SKM-1 treated with dmso at 0.1 percent for 144 hours (cell line): ENCODE data around the gene MIDN.

Source experiments
- DNase-seq: peaks from one replicate; lab custom pipeline; 2025; ENCODE audit not compliant: unreplicated experiment; lab: John Stamatoyannopoulos, UW

The MIDN gene

DNA sequence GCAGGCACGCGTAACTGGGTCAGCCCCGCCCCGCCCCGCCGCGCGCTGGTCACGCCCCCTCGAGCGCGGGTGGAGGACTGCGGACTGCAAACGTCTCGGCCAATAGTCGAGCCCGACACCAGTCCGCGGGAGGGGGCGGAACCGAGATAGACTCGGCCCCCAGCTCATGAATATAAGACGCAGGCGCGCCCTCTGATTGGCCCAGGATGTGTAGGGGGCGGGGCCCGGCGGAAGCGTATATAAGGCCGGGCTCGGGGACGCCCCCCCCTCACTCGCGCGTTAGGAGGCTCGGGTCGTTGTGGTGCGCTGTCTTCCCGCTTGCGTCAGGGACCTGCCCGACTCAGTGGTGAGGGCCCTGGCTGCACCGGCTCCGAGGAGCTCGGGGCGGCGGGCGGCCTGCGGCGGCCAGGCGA is 20.7 kb downstream of the MIDN start, which contains the start of gene CIRBP:
CIRBP (plus strand) TSS at position 268 of the 413 bp plus-strand sequence. CDS start 1,602 bp downstream, outside the sequence.
- peak; percentile 97 for DNase-seq

DNA sequence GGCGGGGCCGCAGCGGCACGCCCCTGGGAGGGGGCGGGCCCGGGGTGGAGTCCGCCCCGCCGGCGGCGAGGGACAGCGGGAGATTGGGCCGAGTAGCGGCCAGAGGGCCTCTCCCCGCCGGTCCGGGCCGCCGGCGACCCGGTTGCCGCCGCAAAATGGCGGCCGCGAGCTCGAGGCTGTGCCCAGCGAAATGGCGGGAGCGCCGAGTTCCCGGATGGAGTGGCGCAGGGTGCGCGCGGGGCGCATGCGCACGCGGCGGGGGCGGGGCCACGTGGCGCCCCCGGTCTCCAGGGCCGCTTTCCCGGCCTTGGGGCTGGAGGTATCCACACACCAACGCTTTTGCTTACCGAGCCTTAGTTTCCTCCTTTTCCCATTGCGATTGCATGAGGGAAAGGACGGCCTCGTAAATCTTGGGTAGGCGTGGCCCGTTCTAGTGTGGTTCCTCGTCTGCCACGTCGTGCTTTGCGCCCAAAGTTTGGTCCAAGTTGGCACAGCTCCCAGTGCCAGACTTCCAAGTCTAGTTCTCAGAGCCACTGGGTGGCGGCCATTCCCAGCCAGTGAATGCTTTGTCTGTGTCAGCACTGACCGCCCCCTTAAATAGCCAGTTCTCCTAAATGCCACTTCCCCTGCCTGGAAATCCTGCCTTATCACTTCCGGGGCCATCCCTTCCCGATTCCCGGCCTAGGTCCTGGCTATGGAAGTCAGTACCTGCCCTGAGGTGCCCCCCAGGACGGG is 21.3 kb downstream of the MIDN start:
- peak; percentile 54 for DNase-seq

DNA sequence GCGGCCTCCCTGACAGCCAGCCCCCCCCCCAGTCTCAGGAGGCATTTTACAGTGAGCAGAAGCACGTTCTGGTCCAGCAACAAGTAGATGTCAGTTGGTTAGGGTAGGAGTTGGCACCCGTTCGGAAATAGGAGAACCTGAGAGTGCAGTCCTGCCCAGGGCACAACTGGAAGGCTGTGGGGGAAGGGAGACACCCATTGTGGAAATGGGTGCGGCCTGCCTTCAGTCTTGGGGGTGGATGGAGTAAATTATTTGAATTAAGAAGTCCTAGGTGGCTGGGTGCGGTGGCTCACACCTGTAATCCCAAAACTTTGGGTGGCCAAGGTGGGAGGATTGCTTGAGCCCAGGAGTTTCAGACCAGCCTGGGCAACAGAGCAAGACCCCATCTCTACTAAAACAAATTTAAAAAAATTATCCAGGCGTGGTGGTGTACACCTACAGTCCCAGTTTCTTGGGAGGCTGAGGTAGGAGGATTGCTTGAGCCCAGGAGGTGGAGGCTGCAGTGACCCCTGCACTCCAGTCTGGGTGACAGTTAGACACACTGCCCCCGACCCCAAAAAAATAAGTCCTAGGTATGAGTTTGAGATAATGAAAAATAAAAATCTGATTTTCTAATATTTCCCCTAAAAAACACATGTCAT is 21.9 kb downstream of the MIDN start:
- DNase-seq, result no peak

DNA sequence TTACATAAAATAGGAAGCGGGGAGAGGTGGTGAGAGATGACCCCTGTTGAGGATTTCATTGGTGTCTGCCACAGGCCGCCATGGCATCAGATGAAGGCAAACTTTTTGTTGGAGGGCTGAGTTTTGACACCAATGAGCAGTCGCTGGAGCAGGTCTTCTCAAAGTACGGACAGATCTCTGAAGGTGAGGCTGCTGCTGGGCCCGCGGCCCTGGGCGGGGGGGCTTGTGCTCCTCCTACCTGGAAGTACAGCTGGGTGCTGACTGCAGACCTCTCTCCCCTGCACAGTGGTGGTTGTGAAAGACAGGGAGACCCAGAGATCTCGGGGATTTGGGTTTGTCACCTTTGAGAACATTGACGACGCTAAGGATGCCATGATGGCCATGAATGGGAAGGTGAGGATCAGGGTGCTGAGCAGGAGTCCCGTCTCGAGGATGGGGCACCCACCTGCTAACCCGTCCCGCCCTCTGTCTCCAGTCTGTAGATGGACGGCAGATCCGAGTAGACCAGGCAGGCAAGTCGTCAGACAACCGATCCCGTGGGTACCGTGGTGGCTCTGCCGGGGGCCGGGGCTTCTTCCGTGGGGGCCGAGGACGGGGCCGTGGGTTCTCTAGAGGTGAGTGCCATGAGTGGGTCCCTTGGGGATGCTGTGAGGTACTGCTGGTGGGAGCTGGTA is 22.6 kb downstream of the MIDN start:
- DNase-seq, result no peak

DNA sequence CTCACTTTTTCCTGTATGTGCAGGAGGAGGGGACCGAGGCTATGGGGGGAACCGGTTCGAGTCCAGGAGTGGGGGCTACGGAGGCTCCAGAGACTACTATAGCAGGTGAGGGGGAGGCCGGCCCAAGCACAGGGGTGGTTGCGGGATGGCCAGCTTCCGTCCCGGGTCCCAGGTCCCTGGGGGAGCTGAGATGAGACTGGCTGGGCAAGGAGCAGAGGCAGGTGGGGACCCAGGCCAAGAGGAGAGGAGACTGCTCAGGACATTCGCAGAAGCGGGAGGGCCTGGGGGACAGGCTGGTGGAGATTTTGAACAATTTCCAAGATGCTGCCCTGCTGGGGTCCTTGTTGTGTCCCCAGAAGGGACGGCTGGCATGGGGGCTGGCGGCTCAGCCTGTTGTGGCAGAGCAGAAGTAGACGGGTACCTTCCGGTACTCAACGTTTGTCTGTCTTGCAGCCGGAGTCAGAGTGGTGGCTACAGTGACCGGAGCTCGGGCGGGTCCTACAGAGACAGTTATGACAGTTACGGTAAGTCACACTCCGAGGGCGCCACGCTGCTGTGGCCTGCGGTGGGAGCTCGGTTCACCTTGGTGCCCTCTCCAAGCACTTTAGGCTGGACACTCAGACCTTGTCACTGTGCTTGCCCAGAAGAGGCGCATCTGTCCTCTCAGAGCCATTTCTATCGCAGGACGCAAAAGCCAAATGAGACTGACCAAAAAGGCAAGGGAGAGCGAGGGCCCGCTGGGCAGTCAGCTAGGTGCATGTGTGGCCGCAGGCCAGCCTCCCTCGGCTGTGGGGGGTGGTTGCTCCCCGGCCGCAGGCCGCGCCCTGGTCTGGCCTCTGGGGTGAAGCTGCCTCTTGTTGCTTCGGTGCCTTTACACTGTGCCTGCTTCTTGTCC is 23.4 kb downstream of the MIDN start:
- no peak for DNase-seq

DNA sequence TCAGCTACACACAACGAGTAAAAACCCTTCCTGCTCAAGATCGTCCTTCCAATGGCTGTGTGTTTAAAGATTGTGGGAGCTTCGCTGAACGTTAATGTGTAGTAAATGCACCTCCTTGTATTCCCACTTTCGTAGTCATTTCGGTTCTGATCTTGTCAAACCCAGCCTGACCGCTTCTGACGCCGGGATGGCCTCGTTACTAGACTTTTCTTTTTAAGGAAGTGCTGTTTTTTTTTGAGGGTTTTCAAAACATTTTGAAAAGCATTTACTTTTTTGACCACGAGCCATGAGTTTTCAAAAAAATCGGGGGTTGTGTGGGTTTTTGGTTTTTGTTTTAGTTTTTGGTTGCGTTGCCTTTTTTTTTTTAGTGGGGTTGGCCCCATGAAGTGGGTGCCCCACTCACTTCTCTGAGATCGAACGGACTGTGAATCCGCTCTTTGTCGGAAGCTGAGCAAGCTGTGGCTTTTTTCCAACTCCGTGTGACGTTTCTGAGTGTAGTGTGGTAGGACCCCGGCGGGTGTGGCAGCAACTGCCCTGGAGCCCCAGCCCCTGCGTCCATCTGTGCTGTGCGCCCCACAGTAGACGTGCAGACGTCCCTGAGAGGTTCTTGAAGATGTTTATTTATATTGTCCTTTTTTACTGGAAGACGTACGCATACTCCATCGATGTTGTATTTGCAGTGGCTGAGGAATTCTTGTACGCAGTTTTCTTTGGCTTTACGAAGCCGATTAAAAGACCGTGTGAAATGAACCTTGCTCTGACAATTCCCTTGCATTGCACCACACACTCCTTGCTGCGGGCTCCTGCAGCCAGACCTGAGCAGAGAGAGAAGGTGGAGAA is 24.3 kb downstream of the MIDN start:
- no peak for DNase-seq

DNA sequence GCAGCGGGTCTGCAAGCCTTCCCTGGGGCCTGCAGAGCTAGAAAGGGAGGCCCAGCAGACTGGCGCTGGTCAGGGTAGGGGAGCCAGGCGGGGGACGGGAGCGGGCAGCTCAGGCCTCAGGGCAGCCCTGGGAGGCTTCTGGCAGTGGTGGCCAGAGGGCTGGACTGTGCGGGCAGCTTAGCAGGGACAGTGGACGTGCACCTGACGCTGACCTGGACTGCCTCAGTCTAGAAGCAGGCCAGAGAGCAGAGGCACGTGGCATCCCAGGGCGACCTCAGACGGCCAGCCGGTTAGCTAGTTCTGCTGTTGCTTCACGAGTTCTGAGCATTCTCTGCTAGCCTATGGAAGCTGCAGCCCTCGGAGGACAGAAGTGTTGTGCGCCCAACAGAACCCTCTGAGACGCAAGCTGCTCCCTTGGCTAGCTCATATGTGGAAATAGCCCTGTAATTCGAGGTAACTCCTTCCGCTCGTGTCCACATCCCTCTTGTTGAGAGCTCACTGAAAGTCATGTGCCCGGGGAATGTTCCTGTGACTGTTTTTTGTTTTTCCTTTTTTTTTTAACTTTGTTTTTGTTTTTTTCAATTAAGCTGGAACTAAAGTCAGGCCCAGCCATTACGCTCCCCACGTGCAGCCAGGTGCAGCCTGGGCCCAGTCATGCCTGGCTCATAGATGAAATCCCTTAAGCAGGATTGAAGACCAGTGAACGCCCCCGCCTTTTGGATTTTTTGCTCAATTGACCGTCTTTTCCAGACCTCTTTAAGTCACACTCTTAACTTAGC is 25.1 kb downstream of the MIDN start:
- no peak for DNase-seq

DNA sequence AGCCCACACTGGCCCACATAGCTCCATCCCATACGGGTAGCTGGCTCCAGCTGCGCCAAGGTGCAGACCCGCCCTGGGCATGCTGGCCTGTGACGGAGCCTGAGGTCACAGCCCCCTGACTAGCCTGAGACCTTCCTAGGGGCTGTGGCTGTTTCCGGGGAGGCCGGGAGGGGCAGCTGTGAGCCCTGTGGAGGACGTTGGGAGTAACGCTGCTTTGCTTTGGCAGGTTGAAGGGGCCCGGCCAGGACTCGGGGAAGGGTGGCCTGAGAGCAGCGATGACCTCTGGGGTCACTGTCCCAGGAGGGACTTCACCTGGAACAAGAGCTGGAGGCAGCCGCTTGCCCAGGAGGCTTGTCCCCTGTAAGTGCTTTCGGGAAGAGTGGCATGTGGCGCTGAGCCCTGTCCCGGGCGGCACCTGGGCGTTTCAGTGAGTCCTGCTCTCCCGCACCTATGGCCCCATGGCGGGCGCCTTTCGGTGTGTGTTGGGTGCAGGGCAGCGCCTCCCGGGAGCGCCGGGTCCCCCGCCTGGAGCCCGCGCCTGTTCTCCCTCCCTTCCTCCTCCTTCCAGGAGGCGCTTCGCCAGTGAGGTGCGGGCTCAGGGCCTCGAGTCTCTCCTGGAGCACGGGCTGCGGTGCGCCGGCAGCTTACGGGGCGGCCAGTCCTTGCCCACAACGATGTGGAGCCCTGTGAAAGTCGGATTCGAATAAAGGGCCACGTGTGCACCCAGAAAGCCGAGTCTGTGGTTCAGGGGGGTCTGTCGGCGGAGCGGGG is 25.9 kb downstream of the MIDN start:
- DNase-seq, result no peak

DNA sequence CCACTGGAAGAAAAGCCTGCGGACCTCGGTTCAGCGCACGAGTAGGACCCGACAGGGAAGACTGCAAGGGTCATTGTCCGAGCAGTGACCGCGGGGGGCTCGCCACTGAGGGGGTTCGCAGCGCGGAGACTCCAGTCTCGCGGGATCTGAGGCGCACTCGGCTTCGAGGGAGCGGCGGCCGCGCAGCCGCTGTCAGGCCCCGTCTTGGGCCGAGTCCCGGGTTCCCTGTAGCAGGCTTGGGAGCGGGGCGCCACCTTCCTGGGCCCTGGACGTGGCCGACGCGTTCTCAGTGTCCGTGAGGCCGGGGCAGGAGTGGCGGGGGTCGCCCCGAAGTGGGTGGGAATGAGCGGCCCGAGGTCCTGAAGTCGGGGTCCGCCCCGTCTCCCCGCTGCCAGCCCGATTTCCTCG is 26.5 kb downstream of the MIDN start:
- no peak for DNase-seq

DNA sequence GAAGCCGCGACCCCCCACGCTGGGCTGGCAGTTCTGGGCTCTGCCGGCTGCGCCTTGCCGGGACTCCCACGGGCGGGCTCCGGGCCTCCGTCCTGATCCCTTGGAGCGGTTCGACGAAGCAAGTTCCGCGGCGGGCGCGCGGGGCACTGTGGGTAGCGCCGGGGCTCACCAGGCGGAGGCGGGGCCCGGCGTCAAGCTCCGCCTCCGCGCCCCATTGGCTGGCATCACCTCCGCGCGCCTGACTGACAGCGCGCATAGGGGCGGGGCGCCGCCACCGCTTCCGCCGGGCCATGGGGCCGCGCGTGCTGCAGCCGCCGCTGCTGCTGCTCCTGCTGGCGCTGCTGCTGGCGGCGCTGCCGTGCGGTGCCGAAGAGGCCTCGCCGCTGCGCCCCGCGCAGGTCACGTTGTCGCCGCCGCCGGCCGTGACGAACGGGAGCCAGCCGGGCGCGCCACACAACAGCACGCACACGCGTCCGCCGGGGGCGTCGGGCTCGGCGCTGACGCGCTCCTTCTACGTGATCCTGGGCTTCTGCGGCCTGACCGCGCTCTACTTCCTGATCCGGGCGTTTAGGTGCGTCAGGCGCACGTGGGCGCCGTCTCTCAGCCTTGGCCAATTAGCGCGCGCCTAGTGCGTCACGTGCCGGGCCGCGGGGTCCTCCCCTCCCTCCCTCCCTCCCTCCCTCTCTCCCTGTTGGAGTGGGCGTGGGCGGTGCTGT is 27.0 kb downstream of the MIDN start, which contains the start of gene FAM174C:
FAM174C (plus strand) TSS at position 271 of the 716 bp plus-strand sequence; CDS start at position 291, 20 bp downstream.
- DNase-seq, result peak; percentile 95

DNA sequence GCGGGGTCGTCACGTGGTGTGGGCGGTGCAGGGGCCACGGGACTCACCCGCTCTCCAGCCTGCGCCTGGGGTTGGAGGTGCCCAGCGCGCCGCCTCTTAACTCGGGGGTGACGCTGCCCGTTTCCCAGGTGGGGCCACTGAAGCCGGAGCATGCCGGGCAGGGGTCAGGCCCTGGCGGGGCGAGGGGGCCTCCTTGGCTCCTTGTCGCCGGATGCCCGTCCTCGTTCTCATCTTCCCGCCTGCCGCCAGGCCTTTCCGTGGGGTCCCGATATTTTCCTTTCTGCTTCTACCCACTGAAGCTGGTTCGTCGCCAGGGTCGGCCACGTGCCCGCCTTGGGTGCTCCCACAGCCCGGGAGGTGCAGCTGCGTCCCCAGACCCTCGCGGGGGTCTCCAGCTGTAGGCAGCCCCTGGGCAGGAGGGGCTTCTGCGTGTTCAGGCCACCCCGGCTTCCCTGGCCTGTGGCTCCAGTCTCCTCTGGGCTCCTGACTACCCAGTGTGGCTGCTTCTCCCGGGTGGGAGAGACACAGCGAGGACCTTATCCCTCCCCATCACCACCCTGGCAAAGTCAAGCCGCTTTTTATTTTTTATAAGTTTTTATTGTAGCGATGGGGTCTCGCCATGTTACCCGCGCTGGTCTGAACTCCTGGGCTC is 27.7 kb downstream of the MIDN start:
- DNase-seq, result no peak

DNA sequence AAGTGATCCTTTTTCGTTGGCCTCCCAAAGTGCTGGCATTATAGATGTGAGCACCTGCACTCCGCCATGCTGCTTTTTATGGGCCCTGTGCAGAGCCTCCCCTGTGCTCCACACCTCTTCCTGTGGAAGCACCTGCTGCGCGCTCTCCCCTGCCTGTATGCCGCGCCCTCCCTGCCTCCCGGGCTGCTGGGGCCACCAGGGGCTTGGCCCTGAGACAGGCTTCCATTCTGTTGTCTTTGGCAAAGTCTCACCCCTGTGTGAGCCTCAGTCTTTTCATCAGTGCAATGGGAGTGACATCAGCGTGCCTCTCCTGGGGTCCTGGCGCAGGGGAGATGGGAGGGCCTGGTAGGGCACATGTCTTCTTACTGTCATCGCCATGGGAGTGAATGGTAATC is 28.2 kb downstream of the MIDN start:
- DNase-seq, result no peak

DNA sequence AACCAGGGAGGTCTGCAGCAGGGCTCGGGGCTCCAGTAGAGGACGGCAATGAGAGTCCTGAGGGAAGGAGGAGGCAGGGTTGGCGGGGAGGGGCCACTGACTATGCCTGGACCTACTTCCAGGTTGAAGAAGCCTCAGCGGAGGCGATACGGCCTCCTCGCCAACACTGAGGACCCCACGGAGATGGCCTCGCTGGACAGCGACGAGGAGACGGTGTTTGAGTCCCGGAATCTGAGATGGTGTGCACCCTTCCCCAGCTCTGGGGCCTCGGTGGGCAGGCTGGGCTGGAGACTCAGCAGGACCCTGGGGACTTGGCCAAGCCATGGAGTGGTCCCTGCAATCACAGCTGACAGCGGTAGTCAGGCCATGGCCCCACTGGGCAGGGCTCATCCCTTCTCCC is 28.7 kb downstream of the MIDN start:
- no peak for DNase-seq

DNA sequence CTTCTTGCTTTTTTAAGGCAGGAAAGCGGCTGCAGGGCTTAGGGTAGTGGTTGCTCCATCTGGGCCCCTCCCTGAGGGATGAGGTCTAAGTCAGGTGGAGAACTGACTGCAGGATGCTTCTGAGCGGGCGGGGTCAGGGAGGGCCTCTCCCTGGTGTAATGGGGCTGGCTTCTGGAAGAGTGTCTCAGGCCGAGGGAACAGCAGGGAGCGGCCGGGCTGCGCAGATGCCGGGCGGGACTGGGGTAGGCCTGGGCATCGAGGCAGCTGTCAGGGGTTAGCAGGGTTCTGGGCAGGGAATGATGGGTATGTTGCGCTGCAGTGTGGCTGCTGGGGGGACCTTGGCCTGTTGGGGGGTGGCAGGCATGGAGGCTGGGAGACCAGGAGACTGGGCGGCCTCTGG is 29.7 kb downstream of the MIDN start:
- no peak for DNase-seq

DNA sequence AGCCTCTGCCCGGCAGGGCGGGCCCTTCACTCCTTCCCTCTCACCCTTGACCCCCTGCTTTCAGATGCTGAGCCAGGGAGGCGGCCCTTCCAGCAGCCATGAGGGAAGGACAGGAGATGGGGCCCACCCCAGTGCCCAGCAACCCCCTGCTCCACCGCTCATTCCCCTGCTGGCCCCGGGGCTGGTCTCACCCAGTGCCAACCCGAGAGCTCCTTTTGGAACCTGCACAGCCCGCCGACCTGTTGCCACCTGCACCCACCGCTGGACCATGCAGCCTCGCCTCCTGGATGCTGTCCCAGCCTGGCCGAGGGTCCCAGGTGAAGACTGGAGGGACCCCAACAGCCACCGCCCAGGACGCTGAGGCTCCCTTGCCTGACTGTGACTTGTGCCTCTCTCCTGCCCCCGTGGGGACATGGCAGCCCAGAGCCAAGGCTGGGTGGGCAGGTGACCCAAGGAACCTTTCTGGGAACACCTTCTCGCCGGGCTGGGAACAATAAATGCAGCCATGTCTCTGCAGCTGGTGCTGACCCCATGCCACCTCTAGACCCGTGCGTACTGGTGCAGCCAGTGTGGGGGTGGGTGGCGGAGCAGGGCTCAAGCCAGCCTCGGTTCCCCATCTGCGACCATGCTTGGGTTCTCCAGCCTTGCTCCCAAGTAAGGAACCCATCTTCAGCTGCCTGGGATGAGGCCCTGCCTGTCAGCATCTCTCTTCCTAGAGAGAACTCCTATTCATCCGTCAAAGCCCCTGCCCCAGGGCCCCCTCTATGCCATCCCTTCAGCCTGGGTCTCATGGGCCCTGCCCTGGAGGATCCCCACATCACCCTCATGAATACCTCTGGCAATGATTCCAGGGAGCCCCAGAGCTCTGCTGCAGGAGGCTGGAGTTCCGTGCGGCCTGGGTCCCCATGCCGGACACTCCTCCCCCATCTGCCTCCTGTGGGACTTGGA is 30.6 kb downstream of the MIDN start:
- no peak for DNase-seq

DNA sequence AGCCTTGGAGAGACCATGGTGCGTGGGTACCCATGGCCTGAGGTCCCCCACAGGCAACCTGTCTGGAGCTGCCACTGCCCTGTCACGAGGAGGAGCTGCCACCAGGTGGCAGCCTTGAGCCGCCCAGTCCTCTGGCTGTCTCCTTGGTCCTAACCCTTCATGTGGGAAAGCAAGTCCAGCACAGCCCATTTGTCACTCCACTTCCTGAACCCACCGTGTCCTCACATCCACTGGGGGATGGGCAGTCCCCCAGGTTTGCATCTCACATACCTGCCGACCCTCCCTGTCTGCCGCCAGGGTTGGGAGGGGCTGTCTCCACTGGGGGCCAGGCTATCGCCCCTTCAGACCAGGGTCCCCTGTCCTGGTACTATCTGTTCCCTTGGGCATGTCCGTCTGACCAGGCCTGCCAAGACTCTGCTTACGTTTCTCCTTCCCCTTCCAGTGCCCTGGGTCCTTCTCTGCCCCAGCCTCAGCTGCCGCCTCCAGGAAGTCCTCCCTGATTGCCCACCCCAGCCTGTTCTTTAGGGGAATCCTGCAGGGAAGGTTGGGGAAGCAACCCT is 31.5 kb downstream of the MIDN start:
- peak; percentile 70 for DNase-seq
